Measurements from ENCODE around the gene FAM120A. TPM values are rescaled to one million over a fixed set of nuclear protein-coding genes. Genes with fewer than 3 reads are reported as not detected.

FAM120A gene
- total RNA-seq, 1 experiment from 2014 or later = 70.5 TPM

DNA sequence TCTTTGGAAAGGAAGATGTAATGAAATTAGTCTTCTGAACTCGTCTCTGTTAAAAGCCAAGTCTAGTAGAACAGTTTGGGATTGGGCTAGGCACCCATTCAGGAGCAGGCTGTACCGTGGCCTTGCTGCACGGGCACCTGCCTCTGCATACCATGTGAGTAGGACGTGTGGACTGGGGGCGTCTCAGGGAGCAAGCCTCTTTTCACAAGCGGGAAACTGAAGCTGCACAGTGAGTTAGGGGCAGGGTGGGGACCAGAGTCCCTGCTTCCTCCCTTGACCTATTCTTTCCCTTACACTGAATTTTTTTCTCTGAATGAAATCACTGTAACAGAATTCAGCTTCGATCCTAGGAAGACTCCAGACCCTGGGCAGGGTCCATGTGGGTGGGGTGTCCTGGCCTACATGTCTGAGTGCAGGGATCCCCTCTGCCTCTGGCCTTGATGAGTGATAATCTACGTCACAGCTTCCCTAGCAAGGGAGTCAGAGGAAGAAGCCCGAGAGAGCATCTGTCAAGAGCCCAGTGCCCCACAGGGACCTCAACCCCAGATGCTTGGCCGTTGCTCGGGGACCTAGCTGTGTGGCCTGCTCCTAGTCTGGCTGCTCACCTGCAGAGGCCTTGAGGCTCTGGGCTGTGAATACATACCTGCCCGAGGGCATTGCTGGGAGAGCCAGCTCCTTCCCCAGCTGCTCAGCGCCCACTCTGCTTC is 140.0 kb downstream of the FAM120A start:
- Histone ChIP-seq H3K4me1 (ENCODE audit: control insufficient read depth, insufficient read depth, low read length) (no peaks in the 10 kb centered on the region; the same call in none of the 2 replicates), H3K27ac (ENCODE audit: low read length) (no peak overlapping the region), H3K4me3 (ENCODE audit: low read depth in 2 of 2, low read length in 2 of 2) (no peak overlapping the region), H3K9me3 (ENCODE audit: control insufficient read depth, insufficient read depth, low read depth, low read length) (no peaks in the 10 kb centered on the region), H3K36me3 (ENCODE audit: control insufficient read depth, insufficient read depth, low read length) (no peaks in the 10 kb centered on the region), H3K27me3 (ENCODE audit: control insufficient read depth, insufficient read depth, low read length) (no peaks in the 10 kb centered on the region)
- ChIA-PET CTCF (no interaction called here), POLR2A (no interaction called here)
- TF ChIP-seq POLR2AphosphoS5 (IDR thresholded peaks at IDR 0.05; ENCODE audit: low read depth, low read length) (no peak), SIN3A (IDR thresholded peaks at IDR 0.05; ENCODE audit: borderline replicate concordance, insufficient read depth, low read depth, low read length) (no peak), TCF7L2 (IDR thresholded peaks at IDR 0.05; ENCODE audit: low read depth, low read length) (no peak)
- TF ChIP-seq, protein P1, sequence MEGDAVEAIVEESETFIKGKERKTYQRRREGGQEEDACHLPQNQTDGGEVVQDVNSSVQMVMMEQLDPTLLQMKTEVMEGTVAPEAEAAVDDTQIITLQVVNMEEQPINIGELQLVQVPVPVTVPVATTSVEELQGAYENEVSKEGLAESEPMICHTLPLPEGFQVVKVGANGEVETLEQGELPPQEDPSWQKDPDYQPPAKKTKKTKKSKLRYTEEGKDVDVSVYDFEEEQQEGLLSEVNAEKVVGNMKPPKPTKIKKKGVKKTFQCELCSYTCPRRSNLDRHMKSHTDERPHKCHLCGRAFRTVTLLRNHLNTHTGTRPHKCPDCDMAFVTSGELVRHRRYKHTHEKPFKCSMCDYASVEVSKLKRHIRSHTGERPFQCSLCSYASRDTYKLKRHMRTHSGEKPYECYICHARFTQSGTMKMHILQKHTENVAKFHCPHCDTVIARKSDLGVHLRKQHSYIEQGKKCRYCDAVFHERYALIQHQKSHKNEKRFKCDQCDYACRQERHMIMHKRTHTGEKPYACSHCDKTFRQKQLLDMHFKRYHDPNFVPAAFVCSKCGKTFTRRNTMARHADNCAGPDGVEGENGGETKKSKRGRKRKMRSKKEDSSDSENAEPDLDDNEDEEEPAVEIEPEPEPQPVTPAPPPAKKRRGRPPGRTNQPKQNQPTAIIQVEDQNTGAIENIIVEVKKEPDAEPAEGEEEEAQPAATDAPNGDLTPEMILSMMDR (IDR thresholded peaks at IDR 0.05) = no peak
- TF ChIP-seq, protein P2, sequence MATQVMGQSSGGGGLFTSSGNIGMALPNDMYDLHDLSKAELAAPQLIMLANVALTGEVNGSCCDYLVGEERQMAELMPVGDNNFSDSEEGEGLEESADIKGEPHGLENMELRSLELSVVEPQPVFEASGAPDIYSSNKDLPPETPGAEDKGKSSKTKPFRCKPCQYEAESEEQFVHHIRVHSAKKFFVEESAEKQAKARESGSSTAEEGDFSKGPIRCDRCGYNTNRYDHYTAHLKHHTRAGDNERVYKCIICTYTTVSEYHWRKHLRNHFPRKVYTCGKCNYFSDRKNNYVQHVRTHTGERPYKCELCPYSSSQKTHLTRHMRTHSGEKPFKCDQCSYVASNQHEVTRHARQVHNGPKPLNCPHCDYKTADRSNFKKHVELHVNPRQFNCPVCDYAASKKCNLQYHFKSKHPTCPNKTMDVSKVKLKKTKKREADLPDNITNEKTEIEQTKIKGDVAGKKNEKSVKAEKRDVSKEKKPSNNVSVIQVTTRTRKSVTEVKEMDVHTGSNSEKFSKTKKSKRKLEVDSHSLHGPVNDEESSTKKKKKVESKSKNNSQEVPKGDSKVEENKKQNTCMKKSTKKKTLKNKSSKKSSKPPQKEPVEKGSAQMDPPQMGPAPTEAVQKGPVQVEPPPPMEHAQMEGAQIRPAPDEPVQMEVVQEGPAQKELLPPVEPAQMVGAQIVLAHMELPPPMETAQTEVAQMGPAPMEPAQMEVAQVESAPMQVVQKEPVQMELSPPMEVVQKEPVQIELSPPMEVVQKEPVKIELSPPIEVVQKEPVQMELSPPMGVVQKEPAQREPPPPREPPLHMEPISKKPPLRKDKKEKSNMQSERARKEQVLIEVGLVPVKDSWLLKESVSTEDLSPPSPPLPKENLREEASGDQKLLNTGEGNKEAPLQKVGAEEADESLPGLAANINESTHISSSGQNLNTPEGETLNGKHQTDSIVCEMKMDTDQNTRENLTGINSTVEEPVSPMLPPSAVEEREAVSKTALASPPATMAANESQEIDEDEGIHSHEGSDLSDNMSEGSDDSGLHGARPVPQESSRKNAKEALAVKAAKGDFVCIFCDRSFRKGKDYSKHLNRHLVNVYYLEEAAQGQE (IDR thresholded peaks at IDR 0.05; ENCODE audit: insufficient read depth in 1 of 2, low read depth in 2 of 2, low read length in 1 of 2) = no peak
- no peak for ATAC-seq
- in situ Hi-C loops (cut with HindIII; ENCODE audit: low pct_unique_long_range_greater_than_20kb, low sequenced_read_pairs) = no loop called here
- no peak for DNase-seq (ENCODE audit: low read depth, low spot score)
- BruUV-seq (replicated peaks) = no TSS peak
- intact Hi-C loops (cut with micrococcal nuclease; ENCODE audit: unreplicated experiment) = no loop called here

DNA sequence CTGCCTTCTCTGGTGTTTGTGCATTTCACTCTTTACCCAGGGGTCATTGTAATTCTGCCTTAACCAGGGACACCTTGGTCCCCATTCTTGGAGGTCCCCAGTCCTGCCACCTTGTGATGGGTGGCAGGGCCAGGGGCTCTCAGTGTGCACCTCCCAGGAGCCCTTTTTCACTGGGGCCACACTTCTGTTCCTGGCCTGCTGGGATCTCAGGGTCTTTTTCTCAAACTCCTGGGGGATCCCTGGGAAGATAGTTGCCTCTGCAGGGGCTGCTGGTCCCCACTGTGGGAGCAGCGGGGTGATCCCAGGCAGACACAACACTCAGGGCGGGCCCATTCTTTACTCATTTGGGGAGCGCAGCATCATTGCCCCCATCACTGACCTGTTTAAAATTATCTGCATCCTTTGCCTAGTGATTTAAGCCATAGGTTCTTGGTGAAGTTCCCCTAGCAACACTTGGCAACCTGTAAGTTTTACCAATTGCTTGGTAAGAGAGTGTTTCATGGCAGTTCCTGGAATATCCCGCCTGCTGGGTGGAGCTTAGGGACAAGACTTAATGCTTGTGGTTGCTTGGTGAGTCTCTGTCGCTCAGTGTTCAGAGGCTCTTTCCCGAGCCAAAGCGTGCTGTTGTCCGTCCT is 140.6 kb downstream of the FAM120A start:
- Histone ChIP-seq H3K4me3 (ENCODE audit: low read depth in 2 of 2, low read length in 2 of 2) (no peak overlapping the region), H3K36me3 (ENCODE audit: control insufficient read depth, insufficient read depth, low read length) (no peaks in the 10 kb centered on the region), H3K27me3 (ENCODE audit: control insufficient read depth, insufficient read depth, low read length) (no peaks in the 10 kb centered on the region), H3K4me1 (ENCODE audit: control insufficient read depth, insufficient read depth, low read length) (no peaks in the 10 kb centered on the region; the same call in none of the 2 replicates), H3K27ac (ENCODE audit: low read length) (no peak overlapping the region), H3K9me3 (ENCODE audit: control insufficient read depth, insufficient read depth, low read depth, low read length) (no peaks in the 10 kb centered on the region)
- intact Hi-C loops (cut with micrococcal nuclease; ENCODE audit: unreplicated experiment) (no loop called here), in situ Hi-C loops (cut with HindIII; ENCODE audit: low pct_unique_long_range_greater_than_20kb, low sequenced_read_pairs) (no loop called here)
- POLR2A ChIA-PET = no interaction called here
- no TSS peak for BruUV-seq (replicated peaks)
- DNase-seq (ENCODE audit: low read depth, low spot score) (no peak), ATAC-seq (no peak)
- TF ChIP-seq, protein P2 (IDR thresholded peaks at IDR 0.05; ENCODE audit: insufficient read depth in 1 of 2, low read depth in 2 of 2, low read length in 1 of 2) = no peak
- TF ChIP-seq, protein P1 (IDR thresholded peaks at IDR 0.05) = no peak
- CTCF ChIA-PET = interaction anchor here (0.9 kb wide), 1 partner anchor 26 kb away, joined by 3 read pairs; no protein-coding TSS in a partner anchor
